HEK293 (cell line): ENCODE measurements around the gene SENP5.

Experiments
- EGR2 ChIP-seq: fragments of 450-650 bp; formaldehyde crosslinking; IDR thresholded peaks from 2 replicates; pipeline ENCODE4 v1.5.1; 2016; ENCODE audit warnings: low read depth, missing biosample characterization, missing genetic modification characterization
- KLF7 ChIP-seq: fragments of 450-650 bp; formaldehyde crosslinking; IDR thresholded peaks from 2 replicates; pipeline ENCODE4 v1.5.1; 2016; ENCODE audit warnings: missing biosample characterization, missing genetic modification characterization, borderline replicate concordance
- PBX3 ChIP-seq: sonication (generic); formaldehyde crosslinking; IDR thresholded peaks from 2 replicates; pipeline ENCODE4 v1.8.1; 2022; ENCODE audit warnings: mild to moderate bottlenecking, moderate library complexity, missing genetic modification reagents
- SALL2 ChIP-seq: fragments of 450-650 bp; formaldehyde crosslinking; IDR thresholded peaks from 2 replicates; pipeline ENCODE4 v1.5.0; 2017; ENCODE audit warnings: missing biosample characterization, mild to moderate bottlenecking, missing genetic modification characterization, borderline replicate concordance
- ZBTB21 ChIP-seq: fragments of 450-650 bp; formaldehyde crosslinking; IDR thresholded peaks from 2 replicates; pipeline ENCODE4 v1.5.1; 2017; ENCODE audit warnings: missing biosample characterization, missing genetic modification characterization
- ZNF132 ChIP-seq: fragments of 450-650 bp; formaldehyde crosslinking; IDR thresholded peaks from 2 replicates; pipeline ENCODE4 v1.5.1; 2017; ENCODE audit warnings: missing biosample characterization, missing genetic modification characterization, borderline replicate concordance
- ZNF169 ChIP-seq: fragments of 450-650 bp; formaldehyde crosslinking; IDR thresholded peaks from 2 replicates; pipeline ENCODE4 v1.5.1; 2016; ENCODE audit warnings: missing biosample characterization, missing genetic modification characterization
- ZNF426 ChIP-seq: fragments of 450-650 bp; formaldehyde crosslinking; IDR thresholded peaks from 2 replicates; pipeline ENCODE4 v1.5.1; 2017; ENCODE audit warnings: missing biosample characterization, missing genetic modification characterization, mild to moderate bottlenecking, inconsistent platforms, moderate library complexity
- ZNF433 ChIP-seq: fragments of 450-650 bp; formaldehyde crosslinking; IDR thresholded peaks from 2 replicates; pipeline ENCODE4 v1.5.1; 2016; ENCODE audit warnings: missing biosample characterization, missing genetic modification characterization, low read depth
- ZNF473 ChIP-seq: fragments of 450-650 bp; formaldehyde crosslinking; IDR thresholded peaks from 2 replicates; pipeline ENCODE4 v1.5.1; 2017; ENCODE audit warnings: missing biosample characterization, missing genetic modification characterization
- ZNF596 ChIP-seq: fragments of 450-650 bp; IDR thresholded peaks from 2 replicates; pipeline ENCODE4 v1.5.0; 2018; ENCODE audit warnings: missing biosample characterization, mild to moderate bottlenecking, missing genetic modification characterization, moderate library complexity
- ZNF600 ChIP-seq: fragments of 450-650 bp; formaldehyde crosslinking; IDR thresholded peaks from 2 replicates; pipeline ENCODE4 v1.5.1; 2016; ENCODE audit warnings: missing biosample characterization, missing genetic modification characterization
- ZNF629 ChIP-seq: fragments of 450-650 bp; formaldehyde crosslinking; IDR thresholded peaks from 2 replicates; pipeline ENCODE4 v1.5.1; 2017; ENCODE audit warnings: missing biosample characterization, missing genetic modification characterization
- ZNF747 ChIP-seq: fragments of 450-650 bp; formaldehyde crosslinking; IDR thresholded peaks from 2 replicates; pipeline ENCODE4 v1.5.1; 2016; ENCODE audit warnings: missing biosample characterization, missing genetic modification characterization
- ZNF76 ChIP-seq: fragments of 450-650 bp; formaldehyde crosslinking; IDR thresholded peaks from 2 replicates; pipeline ENCODE4; 2016; ENCODE audit warnings: low read depth, missing biosample characterization, missing genetic modification characterization, borderline replicate concordance
- ZSCAN18 ChIP-seq: fragments of 450-650 bp; formaldehyde crosslinking; IDR thresholded peaks from 2 replicates; pipeline ENCODE4 v1.5.1; 2016; ENCODE audit warnings: missing biosample characterization, missing genetic modification characterization
- TF ChIP-seq, protein P1 (sequence below): fragments of 450-650 bp; formaldehyde crosslinking; IDR thresholded peaks from 2 replicates; pipeline ENCODE4 v1.5.1; 2017; ENCODE audit warnings: missing biosample characterization, missing genetic modification characterization
- TF ChIP-seq, protein P2 (sequence below): fragments of 450-650 bp; formaldehyde crosslinking; IDR thresholded peaks from 2 replicates; pipeline ENCODE4; 2016; ENCODE audit warnings: missing biosample characterization, missing genetic modification characterization
- TF ChIP-seq, protein P3 (sequence below): fragments of 450-650 bp; formaldehyde crosslinking; IDR thresholded peaks from 2 replicates; pipeline ENCODE4 v1.5.1; 2016; ENCODE audit warnings: missing biosample characterization, missing genetic modification characterization, borderline replicate concordance

SENP5 gene

GRCh38 chr3:196942226-196942914 lies 74.7 kb downstream of the SENP5 start, which contains the start of gene NCBP2 (continued):
- TF ChIP-seq ZNF169 (tag by site-specific recombination), result no peak
- TF ChIP-seq ZNF76 (tag by site-specific recombination), result peak; percentile 82
- no peak for TF ChIP-seq ZNF433 (tag by site-specific recombination)
- peak; percentile 71; the same call in 1 of the 2 replicates for TF ChIP-seq ZNF600
- no peak for TF ChIP-seq SALL2 (tag by site-specific recombination)
- no peak for TF ChIP-seq ZSCAN18 (tag by site-specific recombination)
- TF ChIP-seq, protein P1, sequence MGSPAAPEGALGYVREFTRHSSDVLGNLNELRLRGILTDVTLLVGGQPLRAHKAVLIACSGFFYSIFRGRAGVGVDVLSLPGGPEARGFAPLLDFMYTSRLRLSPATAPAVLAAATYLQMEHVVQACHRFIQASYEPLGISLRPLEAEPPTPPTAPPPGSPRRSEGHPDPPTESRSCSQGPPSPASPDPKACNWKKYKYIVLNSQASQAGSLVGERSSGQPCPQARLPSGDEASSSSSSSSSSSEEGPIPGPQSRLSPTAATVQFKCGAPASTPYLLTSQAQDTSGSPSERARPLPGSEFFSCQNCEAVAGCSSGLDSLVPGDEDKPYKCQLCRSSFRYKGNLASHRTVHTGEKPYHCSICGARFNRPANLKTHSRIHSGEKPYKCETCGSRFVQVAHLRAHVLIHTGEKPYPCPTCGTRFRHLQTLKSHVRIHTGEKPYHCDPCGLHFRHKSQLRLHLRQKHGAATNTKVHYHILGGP (tag by site-specific recombination), result no peak
- TF ChIP-seq ZNF629 (tag by site-specific recombination), result peak; percentile 91
- TF ChIP-seq ZNF426 (tag by site-specific recombination), result no peak
- TF ChIP-seq KLF7, result no peak
- TF ChIP-seq, protein P2, sequence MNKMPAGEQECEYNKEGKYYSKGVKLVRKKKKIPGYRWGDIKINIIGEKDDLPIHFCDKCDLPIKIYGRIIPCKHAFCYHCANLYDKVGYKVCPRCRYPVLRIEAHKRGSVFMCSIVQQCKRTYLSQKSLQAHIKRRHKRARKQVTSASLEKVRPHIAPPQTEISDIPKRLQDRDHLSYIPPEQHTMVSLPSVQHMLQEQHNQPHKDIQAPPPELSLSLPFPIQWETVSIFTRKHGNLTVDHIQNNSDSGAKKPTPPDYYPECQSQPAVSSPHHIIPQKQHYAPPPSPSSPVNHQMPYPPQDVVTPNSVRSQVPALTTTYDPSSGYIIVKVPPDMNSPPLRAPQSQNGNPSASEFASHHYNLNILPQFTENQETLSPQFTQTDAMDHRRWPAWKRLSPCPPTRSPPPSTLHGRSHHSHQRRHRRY (tag by site-specific recombination), result no peak
- TF ChIP-seq ZNF132 (tag by site-specific recombination), result no peak
- no peak for TF ChIP-seq ZNF596 (tag by site-specific recombination)
- no peak for TF ChIP-seq ZNF747 (tag by site-specific recombination)
- peak; percentile 34; the same call in 1 of the 2 replicates for TF ChIP-seq PBX3 (CRISPR knock-in tag)
- TF ChIP-seq, protein P3, sequence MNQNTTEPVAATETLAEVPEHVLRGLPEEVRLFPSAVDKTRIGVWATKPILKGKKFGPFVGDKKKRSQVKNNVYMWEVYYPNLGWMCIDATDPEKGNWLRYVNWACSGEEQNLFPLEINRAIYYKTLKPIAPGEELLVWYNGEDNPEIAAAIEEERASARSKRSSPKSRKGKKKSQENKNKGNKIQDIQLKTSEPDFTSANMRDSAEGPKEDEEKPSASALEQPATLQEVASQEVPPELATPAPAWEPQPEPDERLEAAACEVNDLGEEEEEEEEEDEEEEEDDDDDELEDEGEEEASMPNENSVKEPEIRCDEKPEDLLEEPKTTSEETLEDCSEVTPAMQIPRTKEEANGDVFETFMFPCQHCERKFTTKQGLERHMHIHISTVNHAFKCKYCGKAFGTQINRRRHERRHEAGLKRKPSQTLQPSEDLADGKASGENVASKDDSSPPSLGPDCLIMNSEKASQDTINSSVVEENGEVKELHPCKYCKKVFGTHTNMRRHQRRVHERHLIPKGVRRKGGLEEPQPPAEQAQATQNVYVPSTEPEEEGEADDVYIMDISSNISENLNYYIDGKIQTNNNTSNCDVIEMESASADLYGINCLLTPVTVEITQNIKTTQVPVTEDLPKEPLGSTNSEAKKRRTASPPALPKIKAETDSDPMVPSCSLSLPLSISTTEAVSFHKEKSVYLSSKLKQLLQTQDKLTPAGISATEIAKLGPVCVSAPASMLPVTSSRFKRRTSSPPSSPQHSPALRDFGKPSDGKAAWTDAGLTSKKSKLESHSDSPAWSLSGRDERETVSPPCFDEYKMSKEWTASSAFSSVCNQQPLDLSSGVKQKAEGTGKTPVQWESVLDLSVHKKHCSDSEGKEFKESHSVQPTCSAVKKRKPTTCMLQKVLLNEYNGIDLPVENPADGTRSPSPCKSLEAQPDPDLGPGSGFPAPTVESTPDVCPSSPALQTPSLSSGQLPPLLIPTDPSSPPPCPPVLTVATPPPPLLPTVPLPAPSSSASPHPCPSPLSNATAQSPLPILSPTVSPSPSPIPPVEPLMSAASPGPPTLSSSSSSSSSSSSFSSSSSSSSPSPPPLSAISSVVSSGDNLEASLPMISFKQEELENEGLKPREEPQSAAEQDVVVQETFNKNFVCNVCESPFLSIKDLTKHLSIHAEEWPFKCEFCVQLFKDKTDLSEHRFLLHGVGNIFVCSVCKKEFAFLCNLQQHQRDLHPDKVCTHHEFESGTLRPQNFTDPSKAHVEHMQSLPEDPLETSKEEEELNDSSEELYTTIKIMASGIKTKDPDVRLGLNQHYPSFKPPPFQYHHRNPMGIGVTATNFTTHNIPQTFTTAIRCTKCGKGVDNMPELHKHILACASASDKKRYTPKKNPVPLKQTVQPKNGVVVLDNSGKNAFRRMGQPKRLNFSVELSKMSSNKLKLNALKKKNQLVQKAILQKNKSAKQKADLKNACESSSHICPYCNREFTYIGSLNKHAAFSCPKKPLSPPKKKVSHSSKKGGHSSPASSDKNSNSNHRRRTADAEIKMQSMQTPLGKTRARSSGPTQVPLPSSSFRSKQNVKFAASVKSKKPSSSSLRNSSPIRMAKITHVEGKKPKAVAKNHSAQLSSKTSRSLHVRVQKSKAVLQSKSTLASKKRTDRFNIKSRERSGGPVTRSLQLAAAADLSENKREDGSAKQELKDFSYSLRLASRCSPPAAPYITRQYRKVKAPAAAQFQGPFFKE (tag by site-specific recombination), result no peak
- no peak for TF ChIP-seq ZNF473
- peak; percentile 69 for TF ChIP-seq ZBTB21 (tag by site-specific recombination)
- peak; percentile 58 for TF ChIP-seq EGR2
